HG02763 (cell line): ENCODE measurements around the gene KIAA1586.
"Not testable (repeated sequence)": the region's sequence is repeated elsewhere in the genome, so short reads cannot be mapped to it uniquely, and the experiment has no call there.

ENCODE experiments used
- ATAC-seq: cut with Tn5 transposase; IDR thresholded peaks from one replicate; pipeline ENCODE4 v1.9.1; 2021; ENCODE audit warnings: mild to moderate bottlenecking, moderate library complexity; ENCODE audit not compliant: unreplicated experiment

KIAA1586 gene

DNA sequence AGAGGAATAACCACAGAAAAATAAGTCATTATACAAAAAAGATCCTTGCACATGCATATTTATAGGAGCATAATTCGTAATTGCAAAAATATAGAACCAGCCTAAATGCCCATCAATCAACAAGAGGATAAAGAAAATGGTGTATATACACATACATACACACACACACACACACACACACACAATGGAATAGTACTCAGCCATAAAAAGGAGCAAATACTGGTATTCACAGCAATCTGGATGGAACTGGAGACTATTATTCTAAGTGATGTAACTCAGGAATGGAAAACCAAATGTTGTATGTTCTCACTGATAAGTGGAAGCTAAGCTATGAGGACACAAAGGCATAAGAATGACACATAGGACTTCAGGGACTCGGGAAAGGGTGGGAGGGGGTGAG is 1.9 kb upstream of the KIAA1586 start:
- no peak for ATAC-seq

DNA sequence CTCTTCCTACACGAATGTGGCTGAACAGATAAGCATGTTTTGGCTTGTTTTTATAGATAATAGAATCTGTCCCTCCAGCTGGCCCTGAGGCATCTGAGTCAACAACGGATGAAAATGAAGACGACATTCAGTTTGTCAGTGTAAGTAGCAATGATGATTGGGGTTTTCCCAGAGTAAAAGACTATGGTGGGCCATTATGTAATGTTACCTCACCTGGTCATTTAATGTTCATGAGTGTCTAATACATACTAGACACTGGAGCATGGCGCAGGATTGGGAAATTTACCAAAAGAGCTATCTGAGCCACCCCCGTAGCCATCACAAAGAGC is 728 bp downstream of the KIAA1586 start:
- peak; percentile 10 for ATAC-seq

DNA sequence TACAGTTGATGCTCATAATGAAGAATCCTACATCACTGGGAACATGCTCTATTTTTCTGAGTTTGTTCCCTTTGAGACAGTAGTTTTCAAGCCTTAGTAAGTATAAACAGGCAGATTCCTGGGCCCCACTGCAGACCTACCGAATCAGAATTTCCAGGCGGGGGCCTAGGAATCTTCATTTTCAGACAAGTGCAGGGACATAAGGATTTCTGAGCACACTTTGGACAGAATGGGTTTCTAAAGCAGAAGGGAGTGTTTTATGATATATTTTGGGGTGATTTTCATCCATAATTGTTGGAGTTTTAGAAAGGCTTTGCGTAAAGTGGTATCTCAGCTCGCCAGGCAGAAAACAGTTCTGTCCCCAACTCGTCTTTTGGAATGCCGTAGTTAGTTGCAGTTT is 1.4 kb downstream of the KIAA1586 start:
- not testable (repeated sequence) for ATAC-seq

DNA sequence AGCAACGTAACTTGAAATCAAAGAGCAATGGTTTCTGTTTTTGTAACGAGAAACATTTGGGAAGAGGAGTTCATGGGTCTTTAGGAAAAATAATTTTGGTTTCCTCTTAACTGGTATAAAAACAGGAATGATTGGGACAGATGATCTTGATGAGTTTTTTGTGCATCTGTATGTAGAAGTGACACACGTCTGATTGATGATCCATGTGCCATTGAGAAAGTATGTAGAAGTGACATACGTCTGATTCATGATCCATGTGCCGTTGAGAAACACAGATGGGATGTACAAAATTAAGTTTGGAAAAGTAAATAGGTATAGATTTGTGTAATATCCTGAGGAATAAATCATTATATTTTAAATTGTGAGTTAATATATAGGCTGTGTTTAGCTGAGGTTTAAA is 2.1 kb downstream of the KIAA1586 start:
- ATAC-seq: no peak

DNA sequence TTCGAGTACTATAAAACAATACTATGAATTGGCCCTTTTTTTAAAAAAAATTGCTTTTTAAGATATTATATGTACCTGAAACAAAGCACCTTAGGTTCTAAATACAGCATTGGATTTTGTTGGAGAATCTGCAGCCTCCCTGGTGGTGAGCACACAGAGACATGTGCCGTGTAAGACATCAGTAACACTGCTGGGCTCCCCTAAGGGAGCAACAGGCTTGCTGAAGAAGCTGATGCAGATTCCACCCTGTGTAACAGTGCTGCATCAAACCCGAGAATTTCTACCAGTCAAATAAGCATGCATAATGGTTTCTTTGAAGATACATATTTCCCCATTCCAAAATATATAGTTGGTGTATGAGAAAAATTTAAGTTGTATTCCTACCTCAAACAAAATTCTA is 17.4 kb downstream of the KIAA1586 start:
- no peak for ATAC-seq

DNA sequence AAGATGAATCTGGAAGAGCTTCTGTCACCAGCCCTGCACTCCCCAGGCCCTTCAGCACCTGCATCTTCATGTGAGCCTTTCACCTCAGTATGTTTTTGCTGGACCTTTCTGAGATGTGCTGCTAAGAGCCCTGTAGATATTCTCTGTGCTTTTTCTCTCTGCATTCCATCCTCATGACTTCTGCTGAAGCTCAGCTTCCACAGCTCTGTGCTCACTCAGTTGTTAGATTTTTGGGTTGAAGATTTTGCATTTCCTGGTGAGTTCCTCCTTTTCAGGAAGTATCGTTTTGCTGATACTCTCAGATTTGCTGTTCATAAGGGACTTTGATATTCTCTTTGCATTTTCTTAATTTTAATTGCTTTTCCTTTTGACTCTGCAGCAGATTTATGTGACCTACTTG is 18.3 kb downstream of the KIAA1586 start:
- ATAC-seq: no peak

DNA sequence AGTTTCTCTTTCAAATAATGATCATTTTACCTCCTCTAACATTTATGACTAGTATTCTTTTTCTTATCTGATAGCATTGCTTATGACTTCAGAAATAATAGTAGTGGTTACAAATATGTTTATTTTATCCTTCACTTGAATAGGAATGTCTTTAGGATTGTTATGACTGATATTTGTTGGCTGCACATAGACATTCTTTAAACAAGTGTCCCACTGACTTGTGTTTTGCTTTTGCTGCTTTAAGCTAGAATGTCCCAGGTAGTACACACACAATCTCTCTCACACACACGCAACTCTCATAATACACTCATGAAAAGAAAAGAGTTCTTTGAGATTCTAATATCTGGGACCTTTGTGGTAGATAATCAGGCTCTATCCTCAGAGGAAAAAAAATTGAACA is 21.6 kb downstream of the KIAA1586 start:
- no peak for ATAC-seq

DNA sequence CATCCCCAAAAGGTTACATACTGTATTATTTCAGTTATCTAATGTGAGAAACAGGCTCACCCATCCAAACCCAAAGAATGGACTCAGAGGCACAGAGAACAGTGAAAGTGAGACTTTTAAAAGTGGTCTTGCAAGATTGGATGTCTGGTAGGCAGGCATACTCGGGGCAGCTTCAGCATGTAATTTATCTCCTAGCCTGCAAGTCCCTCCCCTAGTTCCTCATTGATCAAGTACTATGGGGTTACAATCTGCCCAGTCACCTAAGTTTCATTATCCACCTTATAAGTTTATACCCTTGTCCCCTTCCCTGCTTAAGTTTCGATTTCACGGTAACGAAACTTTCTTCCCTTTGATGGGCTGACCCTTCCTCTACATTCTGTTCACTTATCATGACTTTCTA is 22.7 kb downstream of the KIAA1586 start:
- no peak for ATAC-seq

DNA sequence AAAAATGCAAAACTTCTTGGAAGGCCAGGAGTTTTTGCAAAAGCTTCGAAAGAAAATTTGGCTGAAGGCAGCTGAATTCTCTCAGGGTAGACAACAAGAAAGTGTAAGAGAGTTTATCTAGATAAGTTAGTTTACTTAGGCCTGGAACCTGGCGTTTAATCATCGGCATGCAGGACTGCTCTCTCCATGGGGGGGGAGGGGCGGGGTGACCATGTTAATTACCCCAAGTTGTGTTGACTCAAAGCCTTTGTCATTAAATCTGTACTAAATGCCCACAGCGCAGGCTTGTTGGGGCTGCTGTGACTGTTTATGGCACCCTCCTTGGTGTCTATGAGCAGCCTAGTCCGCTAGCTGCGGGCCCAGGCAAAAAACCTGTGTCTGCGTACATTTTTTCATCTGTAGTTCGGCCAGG is 23.4 kb downstream of the KIAA1586 start:
- no peak for ATAC-seq

DNA sequence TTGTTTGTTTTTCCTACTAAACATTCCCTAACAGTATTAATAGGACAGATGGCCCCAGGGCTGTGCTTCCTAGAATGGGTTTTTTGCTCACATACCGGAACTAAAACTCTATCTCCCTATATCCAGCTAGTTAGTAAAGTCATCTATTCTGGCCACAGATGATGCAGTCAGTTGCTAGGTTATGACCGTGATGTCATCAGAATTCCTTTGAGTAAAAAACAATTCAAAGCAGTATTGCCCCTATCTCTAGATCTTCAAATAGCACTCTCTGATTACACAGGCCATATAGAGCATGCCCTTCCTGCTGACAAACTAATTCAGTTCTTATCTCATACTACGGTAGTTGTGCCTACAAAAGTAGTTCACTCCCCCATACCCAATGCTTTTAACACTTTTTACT is 25.6 kb downstream of the KIAA1586 start:
- no peak for ATAC-seq

DNA sequence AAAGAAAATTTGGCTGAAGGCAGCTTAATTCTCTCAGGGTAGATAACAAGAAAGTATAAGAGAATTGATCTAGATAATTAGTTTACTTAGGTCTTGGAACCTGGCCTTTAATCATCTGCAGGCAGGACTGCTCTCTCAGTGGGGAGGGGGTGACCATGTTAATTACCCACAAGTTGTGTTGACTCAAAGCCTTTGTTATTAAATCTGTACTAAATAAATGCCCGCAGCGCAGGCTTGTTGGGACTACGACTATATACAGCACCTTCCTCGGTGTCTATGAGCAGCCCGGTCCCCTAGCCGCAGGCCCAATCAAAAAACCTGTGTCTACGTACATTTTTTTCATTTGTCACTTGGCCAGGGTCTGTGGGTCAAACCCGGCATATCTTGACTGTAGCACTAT is 27.9 kb downstream of the KIAA1586 start:
- ATAC-seq: no peak

DNA sequence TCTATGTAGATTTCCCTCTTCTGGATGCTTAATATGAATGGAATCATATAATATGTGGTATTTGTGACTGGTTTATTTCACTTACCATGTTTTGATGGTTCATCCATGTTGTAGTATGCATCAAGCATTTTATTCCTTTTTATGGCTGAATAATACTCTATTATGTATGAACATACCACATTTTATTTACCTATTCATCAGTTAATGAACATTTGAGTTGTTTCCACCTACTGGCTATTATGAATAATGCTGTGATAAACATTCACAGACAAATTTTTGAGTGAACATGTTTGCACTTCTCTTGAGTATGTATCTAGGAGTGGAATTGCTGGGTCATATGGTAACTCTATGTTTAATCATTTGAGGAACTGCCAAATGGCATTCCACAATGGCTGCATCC is 28.6 kb downstream of the KIAA1586 start:
- ATAC-seq: no peak

DNA sequence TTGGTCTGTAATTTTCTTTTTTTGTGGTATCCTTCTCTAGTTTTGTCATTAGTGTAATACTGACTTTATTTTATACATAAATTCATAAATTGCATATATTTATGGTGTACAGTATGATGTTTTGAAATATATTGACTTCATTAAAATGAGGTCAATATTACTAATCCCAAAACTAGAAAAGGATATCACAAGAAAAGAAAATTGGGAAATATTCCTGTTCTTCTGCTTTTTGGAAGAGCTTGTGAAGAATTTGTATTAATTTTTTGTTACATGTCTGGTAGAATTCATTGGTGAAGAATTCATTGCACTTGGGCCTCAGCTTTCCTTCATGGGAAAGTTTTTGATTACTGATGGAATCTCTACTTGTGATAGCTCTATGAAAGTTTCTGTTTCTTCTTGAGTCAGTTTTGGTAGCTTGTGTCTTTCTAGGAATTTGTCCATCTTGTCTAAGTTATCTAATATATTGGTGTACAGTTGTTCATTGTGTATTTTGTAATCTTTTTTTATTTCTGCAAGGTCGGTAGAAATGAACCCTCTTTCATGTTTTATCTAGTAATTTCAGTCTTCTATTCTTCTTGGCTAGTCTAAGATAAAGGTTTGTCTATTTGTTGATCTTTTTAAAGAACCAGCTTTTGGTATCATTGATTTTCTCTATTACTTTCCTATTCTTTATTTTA is 32.2 kb downstream of the KIAA1586 start:
- ATAC-seq: no peak

DNA sequence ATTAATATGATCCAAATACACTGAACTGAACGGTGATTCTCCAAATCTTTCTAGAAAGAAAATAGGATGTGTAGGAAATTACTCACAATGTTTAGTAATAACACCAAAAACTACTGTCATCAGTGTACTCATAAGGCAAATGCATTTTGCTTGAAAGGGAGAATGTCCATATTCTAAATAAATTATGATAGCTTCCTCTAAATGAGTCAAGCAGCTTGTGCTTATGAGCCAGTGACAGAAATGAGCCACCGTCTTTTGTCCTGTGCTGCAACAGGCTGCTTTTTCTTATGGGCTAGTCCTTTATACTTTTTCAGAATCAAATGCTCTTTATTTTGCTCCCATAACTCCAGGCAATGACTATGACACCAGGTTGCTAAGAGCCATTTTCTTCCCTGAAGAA is 39.0 kb downstream of the KIAA1586 start:
- no peak for ATAC-seq

DNA sequence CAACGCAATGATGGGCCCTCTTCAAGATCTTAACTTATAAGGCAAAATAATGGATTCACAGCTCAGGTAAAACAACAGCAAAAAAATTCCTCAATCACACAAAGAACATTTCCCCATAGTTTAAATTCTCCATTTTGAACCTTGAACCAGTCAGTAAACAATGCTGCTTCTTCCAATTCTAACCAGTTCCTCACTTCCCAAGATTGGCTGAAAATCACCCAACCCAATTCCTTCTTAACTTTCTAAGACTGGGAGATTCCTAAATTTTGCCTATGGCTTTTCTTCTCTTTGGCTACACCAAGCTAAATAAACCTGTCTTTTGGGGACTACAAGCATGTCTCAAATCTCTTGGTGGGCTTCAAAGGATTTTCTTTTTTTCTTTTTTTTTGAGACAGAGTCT is 40.4 kb downstream of the KIAA1586 start:
- no peak for ATAC-seq

DNA sequence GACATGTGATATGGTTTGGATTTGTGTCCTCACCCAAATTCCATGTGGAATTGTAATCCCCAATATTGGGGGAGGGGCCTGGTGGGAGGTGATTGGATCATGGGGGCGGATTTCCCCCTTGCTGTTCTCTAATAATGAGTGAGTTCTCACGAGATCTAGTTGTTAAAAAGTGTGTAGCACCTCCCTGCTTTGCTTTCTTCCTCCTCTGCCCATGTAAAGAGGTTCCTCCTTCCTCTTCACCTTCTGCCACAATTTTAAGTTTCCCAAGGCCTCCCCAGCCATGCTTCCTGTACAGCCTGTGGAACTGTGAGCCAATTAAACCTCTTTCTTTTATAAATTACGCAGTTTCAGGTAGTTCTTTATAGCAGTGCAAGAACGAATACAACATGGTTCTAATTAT is 41.4 kb downstream of the KIAA1586 start:
- ATAC-seq: no peak

DNA sequence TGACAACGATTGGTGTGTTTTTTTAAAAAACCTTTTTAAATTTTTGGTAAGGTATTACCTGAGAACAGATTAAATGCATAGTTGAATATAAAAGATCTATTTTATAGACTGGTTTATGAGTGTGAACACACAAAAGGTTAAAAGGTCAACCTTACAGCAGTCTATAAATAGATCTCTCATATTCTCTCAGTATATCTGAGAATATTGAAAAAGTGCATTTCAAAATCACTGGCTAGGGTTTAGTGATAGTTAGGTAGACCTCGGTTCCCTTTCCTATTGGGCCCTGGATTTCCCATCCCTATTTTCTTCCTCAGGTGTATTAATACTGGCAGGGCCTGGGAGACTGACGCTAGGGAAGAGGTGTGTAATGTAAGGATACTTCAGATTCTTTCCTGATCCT is 42.8 kb downstream of the KIAA1586 start:
- no peak for ATAC-seq

DNA sequence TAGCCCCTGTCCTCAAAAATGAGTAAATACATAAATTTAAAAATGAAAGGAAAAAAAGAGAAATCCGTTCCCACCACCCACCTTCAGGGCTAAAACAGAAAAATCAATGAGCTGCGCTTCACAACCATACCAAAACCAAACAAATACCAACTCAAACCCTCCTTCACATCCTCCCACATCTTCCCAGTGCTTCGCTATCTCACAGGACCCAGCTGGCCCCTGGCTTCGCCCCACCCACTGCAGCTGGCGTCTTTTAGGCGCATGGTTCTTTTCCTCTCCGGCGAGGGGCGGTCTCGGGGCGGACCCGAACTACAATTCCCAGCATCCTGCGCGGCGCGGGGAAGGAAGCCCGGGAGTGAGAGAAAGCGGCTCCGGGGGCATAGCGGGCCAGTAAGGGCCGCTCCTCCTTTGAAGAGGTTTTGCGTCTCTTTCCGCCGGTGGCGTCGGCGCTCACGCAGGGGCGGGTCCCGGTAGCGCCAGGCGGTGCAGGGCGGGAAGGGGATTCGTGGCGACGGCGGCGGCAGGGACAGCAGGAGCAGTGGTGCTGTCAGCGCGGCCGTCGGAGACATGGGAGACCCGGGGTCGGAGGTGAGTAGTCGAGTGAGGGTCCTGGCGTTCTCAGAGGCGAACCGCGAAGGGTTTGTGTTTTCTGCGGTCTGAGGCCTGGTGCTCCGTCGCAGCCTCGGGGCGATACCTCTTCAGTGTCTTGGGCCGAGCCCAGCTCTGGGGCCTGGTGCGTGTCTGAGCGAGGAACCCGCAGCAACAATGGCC is 43.4 kb downstream of the KIAA1586 start, which contains the start of gene ZNF451:
TSS of gene ZNF451 (plus strand) at position 502 of the 771 bp plus-strand sequence. CDS start at position 568, 66 bp downstream.
- ATAC-seq: peak; percentile 96

DNA sequence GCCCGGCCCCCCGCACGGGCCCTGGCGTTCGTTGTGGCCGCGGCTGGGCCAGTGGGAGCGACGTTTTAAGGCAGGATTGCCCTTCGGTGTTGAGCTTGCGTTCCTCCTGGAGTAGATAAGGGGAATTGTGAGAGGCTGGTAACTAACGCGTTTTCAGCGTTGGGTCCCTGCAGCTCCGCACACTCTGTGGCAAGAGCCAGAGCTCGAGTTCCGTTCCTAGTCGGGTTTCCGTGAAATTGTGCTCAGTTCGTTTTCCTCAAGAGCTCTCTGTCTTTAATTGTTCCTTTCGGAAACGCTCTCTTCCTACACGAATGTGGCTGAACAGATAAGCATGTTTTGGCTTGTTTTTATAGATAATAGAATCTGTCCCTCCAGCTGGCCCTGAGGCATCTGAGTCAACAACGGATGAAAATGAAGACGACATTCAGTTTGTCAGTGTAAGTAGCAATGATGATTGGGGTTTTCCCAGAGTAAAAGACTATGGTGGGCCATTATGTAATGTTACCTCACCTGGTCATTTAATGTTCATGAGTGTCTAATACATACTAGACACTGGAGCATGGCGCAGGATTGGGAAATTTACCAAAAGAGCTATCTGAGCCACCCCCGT is 44.1 kb downstream of the KIAA1586 start:
- peak; percentile 8 for ATAC-seq

DNA sequence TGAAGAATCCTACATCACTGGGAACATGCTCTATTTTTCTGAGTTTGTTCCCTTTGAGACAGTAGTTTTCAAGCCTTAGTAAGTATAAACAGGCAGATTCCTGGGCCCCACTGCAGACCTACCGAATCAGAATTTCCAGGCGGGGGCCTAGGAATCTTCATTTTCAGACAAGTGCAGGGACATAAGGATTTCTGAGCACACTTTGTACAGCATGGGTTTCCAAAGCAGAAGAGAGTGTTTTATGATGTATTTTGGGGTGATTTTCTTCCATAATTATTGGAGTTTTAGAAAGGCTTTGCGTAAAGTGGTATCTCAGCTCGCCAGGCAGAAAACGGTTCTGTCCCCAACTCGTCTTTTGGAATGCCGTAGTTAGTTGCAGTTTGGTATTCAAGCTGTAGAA is 44.9 kb downstream of the KIAA1586 start:
- not testable (repeated sequence) for ATAC-seq

DNA sequence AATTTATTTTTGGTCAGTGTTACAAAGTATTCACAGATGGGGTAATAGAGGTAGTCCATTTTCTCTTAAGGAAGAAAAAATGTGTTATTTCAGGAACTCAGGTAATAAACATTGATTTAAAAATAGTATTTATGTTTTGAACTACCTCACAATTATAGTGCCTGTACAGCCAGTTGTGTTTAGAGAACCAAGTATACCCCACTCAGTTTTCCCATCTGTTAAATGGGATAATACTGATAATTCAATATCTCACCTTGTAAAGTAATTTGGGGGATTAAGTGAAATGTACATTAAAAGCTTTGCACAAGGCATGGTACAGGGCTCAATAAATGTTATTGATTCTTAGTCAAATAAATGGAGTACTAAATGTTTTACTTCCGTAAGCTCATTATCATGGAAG is 48.2 kb downstream of the KIAA1586 start:
- no peak for ATAC-seq

DNA sequence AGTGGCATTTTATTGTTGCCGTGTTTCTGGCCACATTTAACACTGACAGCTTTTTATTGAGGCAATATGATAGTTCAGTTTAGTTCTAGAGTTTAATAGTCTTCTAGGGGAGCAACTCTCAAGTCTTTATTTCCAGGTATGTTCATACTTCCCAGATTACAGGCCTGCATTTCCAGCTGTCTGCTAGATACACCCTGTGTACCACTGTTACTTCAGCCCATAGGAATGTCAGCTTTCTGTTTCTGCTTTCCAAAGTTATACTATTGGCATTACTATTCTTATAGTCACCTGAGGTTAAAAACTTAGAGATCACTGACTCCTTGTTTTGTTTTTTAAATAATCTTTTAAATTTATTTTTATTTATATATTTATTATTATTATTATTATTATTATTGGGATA is 51.1 kb downstream of the KIAA1586 start:
- no peak for ATAC-seq
